ENCODE results near the gene PPIL4. TPM values are rescaled to one million over a fixed set of nuclear protein-coding genes. Genes with fewer than 3 reads are reported as not detected.
A peak's percentile ranks its signal among the peaks of the same experiment; 100 is the strongest.

The PPIL4 gene
- total and polyA plus RNA-seq, 2 of the 13 experiments (the other 11 are each of a cell fraction or from before 2014, with no cell fraction given): 5.5 to 46.0 TPM

DNA sequence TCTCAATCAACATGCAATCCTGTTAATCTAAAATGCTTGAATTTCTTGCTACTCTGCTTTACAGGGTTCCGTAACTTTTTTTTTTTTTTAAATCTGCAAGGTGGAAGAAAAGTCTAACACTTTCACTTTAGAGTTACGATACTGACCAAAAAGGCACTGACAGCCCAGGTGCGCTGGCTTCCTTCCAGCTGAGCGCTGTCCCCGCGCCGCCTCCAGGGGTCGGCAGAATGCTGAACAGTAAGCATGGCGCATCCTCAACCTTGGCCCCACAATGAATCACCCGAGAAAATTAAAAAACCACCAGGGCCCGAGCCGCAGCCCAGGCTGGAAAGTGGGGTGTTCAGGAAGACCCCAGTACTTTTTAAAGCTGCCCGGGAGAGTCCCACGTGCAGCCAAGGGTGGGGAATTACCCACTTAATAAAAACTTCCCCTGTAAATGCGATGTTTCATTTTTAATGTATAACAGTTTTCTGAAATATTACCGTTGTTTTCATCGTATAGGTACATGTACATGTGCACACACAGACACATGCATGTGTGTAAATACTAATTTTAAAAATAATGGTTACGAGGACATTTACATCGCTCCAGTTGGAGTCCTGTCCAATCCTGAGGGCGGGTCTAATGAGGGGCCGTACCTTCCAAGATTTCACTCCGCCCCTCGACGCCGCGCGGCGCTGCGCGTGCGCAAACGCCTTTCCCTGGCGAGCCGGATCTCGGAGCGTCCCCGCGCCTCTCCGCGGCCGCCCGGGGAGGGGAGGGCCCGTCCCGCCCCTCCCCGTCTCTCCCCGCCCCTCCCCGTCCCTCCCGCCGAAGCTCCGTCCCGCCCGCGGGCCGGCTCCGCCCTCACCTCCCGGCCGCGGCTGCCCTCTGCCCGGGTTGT is 19.9 kb upstream of the PPIL4 start, which contains the start of gene GINM1 (continued):
- 0 out of 4 replicates have a peak, but pooled peaks of 1 of the 2 experiments have one; percentile 20 for TF ChIP-seq REST (IDR thresholded peaks at IDR 0.05; ENCODE audit: borderline replicate concordance in 1 of 2, low read depth in 1 of 2, low read length in 2 of 2)
- no peak for TF ChIP-seq ZKSCAN8 (CRISPR knock-in tag; IDR thresholded peaks at IDR 0.05; ENCODE audit: borderline replicate concordance)
- TF ChIP-seq HDAC1 (CRISPR knock-in tag; IDR thresholded peaks at IDR 0.05): peak; percentile 84
- peak; percentile 66; the same call in 1 of the 2 replicates for TF ChIP-seq ZNF788 (CRISPR knock-in tag; IDR thresholded peaks at IDR 0.05; ENCODE audit: borderline replicate concordance)
- TF ChIP-seq UBTF (CRISPR knock-in tag; IDR thresholded peaks at IDR 0.05): no peak
- TF ChIP-seq SALL1 (CRISPR knock-in tag; IDR thresholded peaks at IDR 0.05): peak; percentile 33; the same call in 1 of the 2 replicates
- no peak for TF ChIP-seq GATA4 (IDR thresholded peaks at IDR 0.05; ENCODE audit: borderline replicate concordance, low read depth)
- peak; percentile 86 for TF ChIP-seq ZNF781 (CRISPR knock-in tag; IDR thresholded peaks at IDR 0.05; ENCODE audit: borderline replicate concordance, not compliant biosample characterization)
- TF ChIP-seq THAP9 (CRISPR knock-in tag; IDR thresholded peaks at IDR 0.05; ENCODE audit: borderline replicate concordance): no peak
- TF ChIP-seq KMT2A (CRISPR knock-in tag; IDR thresholded peaks at IDR 0.05): peak; percentile 83
- TF ChIP-seq LRRFIP1 (CRISPR knock-in tag; conservative IDR thresholded peaks at IDR 0.05): no peak
- no peak for TF ChIP-seq ZFYVE20 (CRISPR knock-in tag; IDR thresholded peaks at IDR 0.05; ENCODE audit: borderline replicate concordance, low read depth)
- 0 out of 4 replicates have a peak, but pooled peaks of 1 of the 2 experiments have one; percentile 6 for TF ChIP-seq POLR2A (IDR thresholded peaks at IDR 0.05; ENCODE audit: insufficient read depth in 1 of 2, low read depth in 2 of 2, low read length in 2 of 2)
- TF ChIP-seq GPN1 (CRISPR knock-in tag; IDR thresholded peaks at IDR 0.05; ENCODE audit: borderline replicate concordance): no peak
- no peak for TF ChIP-seq NFIB (CRISPR knock-in tag; IDR thresholded peaks at IDR 0.05; ENCODE audit: borderline replicate concordance)
- no peak for TF ChIP-seq THYN1 (CRISPR knock-in tag; IDR thresholded peaks at IDR 0.05; ENCODE audit: borderline replicate concordance, low read depth)
